Muscle layer of colon (tissue), 2 donors: ENCODE results near the gene TRIM58.

Source experiments
- H3K27ac ChIP-seq: one replicate; pipeline ENCODE4 v1.7.0; 2013; ENCODE audit warnings: low read depth, mild to moderate bottlenecking, low read length, moderate library complexity
- H3K27me3 ChIP-seq, 2 donors: one replicate each; pipeline ENCODE4 v1.7.0; 2013; ENCODE audit warnings: low read length in 2 of 2, mild to moderate bottlenecking in 2 of 2; ENCODE audit not compliant: insufficient read depth in 2 of 2, control insufficient read depth in 1 of 2
- H3K36me3 ChIP-seq: one replicate; pipeline ENCODE4 v1.7.0; 2013; ENCODE audit warnings: mild to moderate bottlenecking, low read length; ENCODE audit not compliant: insufficient read depth
- H3K4me1 ChIP-seq: one replicate; pipeline ENCODE4 v1.7.0; 2013; ENCODE audit warnings: mild to moderate bottlenecking, low read length; ENCODE audit not compliant: insufficient read depth
- H3K4me3 ChIP-seq, 2 donors: one replicate each; pipeline ENCODE4 v1.7.0; 2013; ENCODE audit warnings: low read length in 2 of 2, low read depth in 1 of 2, mild to moderate bottlenecking in 1 of 2, moderate library complexity in 1 of 2
- H3K9ac ChIP-seq: one replicate; pipeline ENCODE4 v1.7.0; 2013; ENCODE audit warnings: low read length
- H3K9me3 ChIP-seq: one replicate; pipeline ENCODE4 v1.7.0; 2013; ENCODE audit warnings: mild to moderate bottlenecking, low read length
- donor health status: abdominal sarcoma.
- donor health status: Adenocarcinoma of cecum.

The TRIM58 gene

DNA sequence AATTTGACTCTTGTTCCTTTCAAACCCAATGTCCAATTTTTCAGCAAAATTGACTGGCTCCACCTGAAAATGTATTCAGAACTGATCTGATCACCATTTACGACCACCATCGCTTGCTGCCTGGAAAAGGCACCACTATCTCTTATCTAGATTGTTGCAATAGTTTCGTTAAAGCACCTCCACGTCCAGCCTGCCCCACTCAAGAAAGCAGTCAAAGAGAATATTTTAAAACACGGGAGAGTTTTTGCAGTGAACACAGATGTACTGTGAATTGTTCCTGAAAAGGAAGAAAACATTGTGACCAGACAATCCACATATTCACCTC is 11.3 kb upstream of the TRIM58 start:
- Histone ChIP-seq H3K27ac (no peak overlapping the region), H3K9ac (no peak overlapping the region), H3K4me1 (no peaks in the 10 kb centered on the region), H3K36me3 (no peaks in the 10 kb centered on the region), H3K27me3 (no peaks in the 10 kb centered on the region), H3K4me3 (no peak overlapping the region), H3K9me3 (no peaks in the 10 kb centered on the region)

DNA sequence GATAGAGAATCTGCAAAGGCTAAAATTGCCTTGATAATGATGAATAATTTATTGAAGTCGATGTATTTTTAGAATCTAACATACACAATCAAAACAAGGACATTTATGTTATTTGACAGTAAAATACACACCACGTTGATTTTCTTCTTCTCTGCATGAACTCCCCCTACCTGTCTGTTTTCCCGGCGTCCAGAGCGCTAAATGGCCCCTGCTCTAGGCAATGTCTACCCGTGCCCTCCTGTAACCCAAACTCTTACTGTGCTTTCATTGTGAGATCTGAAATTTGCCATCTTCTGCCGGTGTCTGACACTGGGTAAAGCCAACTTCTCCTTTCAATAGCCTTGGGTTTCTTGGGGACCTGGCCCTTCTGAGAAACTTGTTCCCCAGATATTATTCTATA is 8.6 kb upstream of the TRIM58 start:
- H3K4me1 ChIP-seq, result no peaks in the 10 kb centered on the region
- no peak overlapping the region for H3K27ac ChIP-seq
- no peak overlapping the region for H3K4me3 ChIP-seq
- H3K9ac ChIP-seq, result no peak overlapping the region
- no peaks in the 10 kb centered on the region for H3K36me3 ChIP-seq
- no peaks in the 10 kb centered on the region for H3K9me3 ChIP-seq
- no peaks in the 10 kb centered on the region for H3K27me3 ChIP-seq

DNA sequence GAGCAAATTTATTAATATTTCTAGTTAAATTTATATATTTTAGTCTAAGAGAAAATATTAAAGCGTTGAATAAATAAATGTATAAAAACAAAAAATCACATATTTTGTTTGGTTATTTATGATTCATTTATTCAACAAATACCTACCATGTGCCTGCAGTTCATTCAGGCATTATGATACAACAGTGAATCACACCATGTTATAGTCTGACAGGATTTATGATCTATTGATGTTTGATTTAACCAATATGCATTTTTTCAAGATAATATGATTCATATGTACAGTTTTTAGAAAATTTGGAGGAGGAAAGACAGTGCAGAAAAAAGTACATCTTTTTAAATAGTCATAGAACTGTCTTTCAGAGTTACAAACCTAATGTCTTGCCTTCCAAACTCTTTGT is 7.4 kb upstream of the TRIM58 start:
- Histone ChIP-seq H3K27ac (no peak overlapping the region), H3K4me1 (no peaks in the 10 kb centered on the region), H3K4me3 (no peak overlapping the region), H3K36me3 (no peaks in the 10 kb centered on the region), H3K9ac (no peak overlapping the region), H3K27me3 (no peaks in the 10 kb centered on the region), H3K9me3 (no peaks in the 10 kb centered on the region)

DNA sequence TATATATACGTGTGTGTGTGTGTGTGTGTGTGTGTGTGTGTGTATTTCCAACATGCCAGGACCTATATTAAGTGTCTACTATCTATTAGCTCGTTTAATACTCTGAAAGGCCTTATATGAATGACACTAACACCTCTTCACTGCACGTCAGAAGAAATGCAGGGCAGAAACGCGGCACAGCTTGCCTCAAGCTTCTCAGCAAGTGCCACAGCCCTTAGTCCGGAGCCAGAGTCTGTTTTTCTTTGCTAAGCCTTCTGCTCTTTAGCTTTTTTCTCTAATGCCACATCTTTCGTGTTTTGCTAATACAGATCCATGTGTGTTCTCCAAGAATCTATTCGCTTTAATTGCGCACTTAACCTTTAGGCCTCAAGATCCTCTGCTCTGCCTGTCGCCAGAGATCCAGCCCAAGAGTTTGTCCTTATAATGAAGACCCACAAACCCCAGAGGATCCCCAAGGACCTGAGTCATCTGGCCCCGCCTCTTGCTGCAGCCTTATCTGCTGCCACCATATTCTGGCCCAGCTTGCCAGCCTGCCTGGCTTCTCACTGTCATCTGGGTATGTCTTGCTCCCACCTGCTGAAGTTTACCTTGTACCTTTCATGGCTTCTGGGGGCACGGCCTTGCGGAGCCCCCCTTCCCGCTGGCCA is 2.0 kb upstream of the TRIM58 start:
- no peaks in the 10 kb centered on the region for H3K9me3 ChIP-seq
- H3K27me3 ChIP-seq, result peaks cover 0 to 10% of the 10 kb centered on the region in 2 donors
- no peaks in the 10 kb centered on the region for H3K36me3 ChIP-seq
- no peaks in the 10 kb centered on the region for H3K4me1 ChIP-seq
- H3K27ac ChIP-seq, result no peak overlapping the region
- H3K9ac ChIP-seq, result no peak overlapping the region
- no peak overlapping the region for H3K4me3 ChIP-seq

DNA sequence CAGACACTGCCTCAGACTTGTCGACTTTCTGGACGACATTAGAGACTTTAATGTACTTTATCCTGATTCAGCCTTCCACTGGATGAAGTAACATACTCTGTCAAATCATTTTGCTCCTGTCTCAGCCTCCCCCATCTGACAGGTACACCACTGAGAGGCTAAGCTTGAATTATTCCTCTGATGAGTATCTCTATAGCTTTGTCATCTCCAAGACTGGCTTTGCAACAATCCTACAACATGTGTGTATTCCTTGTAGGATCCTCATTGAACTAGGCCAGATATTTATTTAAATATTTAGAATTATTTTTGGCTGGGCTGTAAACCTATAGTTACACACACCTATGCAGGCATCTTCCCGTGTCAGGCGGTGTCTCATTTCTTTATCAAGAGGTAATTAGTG is 1.1 kb upstream of the TRIM58 start:
- no peaks in the 10 kb centered on the region for H3K4me1 ChIP-seq
- no peak overlapping the region for H3K27ac ChIP-seq
- H3K9me3 ChIP-seq, result no peaks in the 10 kb centered on the region
- H3K27me3 ChIP-seq, result peaks cover 0 to 10% of the 10 kb centered on the region in 2 donors
- H3K36me3 ChIP-seq, result no peaks in the 10 kb centered on the region
- no peak overlapping the region for H3K4me3 ChIP-seq
- H3K9ac ChIP-seq, result no peak overlapping the region

DNA sequence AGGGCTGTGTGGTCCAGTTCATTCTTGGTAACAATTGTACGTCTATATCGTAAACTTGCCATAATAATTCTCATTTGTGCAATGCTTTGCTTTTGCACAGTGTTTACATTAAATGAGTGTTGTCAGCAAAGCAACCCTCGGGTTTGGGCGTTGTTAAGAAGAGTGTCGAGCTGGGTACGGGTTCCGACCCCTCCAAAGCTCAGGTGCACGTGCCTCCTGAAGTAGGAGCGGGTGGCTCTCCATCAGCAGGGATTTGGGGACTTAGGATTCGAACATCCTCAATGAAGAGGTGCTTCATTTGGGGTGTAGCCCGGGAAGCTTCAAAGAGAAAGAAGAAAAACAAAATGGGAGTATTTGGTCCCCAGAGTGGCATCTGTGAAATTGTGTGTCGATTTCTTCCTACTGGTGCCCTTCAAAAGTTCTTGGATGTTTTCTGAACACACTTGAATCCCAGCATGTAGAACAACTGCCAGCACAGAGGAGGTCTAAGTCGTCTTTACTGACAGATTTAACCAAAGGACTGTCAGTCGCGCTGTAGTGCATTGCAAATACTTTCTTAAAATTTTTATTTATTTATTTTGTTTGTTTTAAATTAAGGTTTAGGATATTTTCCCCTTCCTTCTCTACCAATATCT is 1.1 kb downstream of the TRIM58 start:
- H3K4me1 ChIP-seq, result no peaks in the 10 kb centered on the region
- peak overlapping the region in 1 of 2 donors; percentile 53 for H3K4me3 ChIP-seq
- no peak overlapping the region for H3K27ac ChIP-seq
- peaks cover 0 to 10% of the 10 kb centered on the region in 2 donors for H3K27me3 ChIP-seq
- no peak overlapping the region for H3K9ac ChIP-seq
- no peaks in the 10 kb centered on the region for H3K36me3 ChIP-seq
- H3K9me3 ChIP-seq, result no peaks in the 10 kb centered on the region

DNA sequence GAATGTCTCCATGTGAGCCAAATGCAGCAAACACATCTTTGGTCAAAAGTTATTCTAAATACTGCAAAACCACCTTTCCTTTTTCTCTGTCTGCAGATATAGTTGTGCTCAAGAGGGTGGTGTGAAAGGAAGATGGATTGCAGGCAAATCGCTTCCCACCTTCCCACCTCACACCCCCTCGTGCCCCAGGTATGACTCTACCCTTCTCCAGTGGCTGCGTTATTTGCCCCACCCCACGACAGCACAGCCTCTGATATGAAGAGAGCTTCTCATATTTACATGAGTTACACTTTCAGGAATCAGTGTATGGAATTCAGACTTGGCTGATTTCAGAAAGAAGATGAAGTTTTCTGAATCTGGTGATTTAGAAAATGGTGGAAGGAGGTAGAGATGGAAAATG is 5.8 kb downstream of the TRIM58 start:
- Histone ChIP-seq H3K36me3 (no peaks in the 10 kb centered on the region), H3K27me3 (peaks cover 0 to 2% of the 10 kb centered on the region in 2 donors), H3K9me3 (no peaks in the 10 kb centered on the region), H3K27ac (no peak overlapping the region), H3K4me3 (no peak overlapping the region), H3K4me1 (no peaks in the 10 kb centered on the region), H3K9ac (no peak overlapping the region)

DNA sequence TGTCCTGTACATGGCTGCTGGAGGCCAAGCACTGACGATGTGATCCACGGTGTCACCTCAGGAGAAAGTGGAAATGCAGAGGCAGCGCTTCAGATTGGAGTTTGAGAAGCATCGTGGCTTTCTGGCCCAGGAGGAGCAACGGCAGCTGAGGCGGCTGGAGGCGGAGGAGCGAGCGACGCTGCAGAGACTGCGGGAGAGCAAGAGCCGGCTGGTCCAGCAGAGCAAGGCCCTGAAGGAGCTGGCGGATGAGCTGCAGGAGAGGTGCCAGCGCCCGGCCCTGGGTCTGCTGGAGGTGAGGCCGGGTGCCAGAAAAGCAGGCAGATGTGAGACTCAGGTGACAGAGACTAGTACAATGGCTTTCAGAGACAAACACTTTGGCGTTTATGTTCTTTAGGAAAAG is 7.7 kb downstream of the TRIM58 start:
- H3K4me1 ChIP-seq, result no peaks in the 10 kb centered on the region
- H3K9me3 ChIP-seq, result no peaks in the 10 kb centered on the region
- H3K4me3 ChIP-seq, result no peak overlapping the region
- no peaks in the 10 kb centered on the region for H3K27me3 ChIP-seq
- no peaks in the 10 kb centered on the region for H3K36me3 ChIP-seq
- H3K27ac ChIP-seq, result no peak overlapping the region
- no peak overlapping the region for H3K9ac ChIP-seq

DNA sequence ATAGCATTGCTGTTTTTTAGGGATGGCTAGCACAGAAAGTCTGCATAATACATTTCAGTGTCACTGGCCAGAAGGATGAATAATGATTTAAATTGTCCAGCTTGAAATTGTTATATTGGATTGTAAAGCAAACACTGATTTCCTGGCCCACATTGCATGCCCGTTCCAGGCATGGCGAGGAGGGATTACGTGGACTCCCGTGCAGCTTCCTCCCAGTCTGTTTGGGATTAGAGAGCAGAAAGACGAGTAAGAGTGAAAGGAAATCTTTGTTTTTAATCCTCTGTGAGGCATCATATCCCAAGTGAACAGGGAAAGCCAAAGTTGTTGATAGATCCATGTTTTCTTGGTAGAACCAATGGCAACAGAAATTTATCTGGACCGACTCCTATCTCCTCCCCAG is 8.4 kb downstream of the TRIM58 start:
- H3K27me3 ChIP-seq, result no peaks in the 10 kb centered on the region
- H3K4me3 ChIP-seq, result no peak overlapping the region
- no peak overlapping the region for H3K9ac ChIP-seq
- no peaks in the 10 kb centered on the region for H3K4me1 ChIP-seq
- H3K36me3 ChIP-seq, result no peaks in the 10 kb centered on the region
- H3K9me3 ChIP-seq, result no peaks in the 10 kb centered on the region
- H3K27ac ChIP-seq, result no peak overlapping the region

DNA sequence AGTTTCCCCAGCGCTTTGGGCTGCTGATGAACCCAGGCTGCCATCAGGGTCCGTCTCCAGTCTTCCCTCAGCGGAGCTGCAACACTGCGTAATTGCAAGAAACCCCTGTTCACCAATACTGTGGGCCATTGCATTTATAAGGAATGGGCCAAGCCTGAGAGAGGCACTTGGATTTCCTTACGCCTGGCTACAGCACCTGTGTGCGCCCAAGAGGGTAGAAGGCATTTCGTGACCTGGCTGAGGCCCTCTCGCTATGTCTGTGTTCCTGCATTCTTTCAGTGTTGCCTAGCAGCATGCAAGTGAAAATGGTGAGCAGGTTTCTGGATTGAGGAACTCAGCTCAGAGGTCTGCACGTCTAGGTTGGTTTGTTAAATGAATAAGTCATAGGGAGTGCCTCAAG is 26.4 kb downstream of the TRIM58 start:
- Histone ChIP-seq H3K27me3 (no peaks in the 10 kb centered on the region), H3K4me1 (no peaks in the 10 kb centered on the region), H3K27ac (no peak overlapping the region), H3K36me3 (no peaks in the 10 kb centered on the region), H3K9me3 (no peaks in the 10 kb centered on the region), H3K9ac (no peak overlapping the region), H3K4me3 (no peak overlapping the region)

DNA sequence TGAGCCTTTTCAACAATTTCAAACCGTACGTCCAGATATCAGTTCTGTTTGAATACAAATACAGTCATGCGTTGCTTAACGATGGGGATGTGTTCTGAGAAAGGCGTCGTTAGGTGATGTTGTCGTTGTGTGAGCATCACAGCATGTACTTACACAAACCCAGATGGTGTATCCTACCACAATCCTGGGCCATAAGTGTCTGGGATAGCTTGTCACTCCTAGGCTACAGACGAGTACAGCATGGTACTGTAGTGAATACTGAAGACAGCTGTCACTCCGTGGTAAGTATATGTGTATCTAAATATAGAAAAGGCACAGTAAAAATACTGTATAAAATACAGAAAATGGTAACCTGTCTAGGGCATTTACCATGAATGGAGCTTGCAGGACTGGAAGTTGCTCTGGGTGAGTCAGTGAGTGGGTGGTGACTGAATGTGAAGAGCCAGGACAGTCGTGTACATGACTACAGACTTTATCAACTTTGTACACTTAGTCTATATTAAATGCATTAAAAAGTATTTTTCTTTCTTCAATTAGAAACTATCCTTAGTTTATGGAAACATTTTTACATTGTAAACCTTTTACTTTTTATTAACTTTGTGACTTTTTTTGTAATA is 27.9 kb downstream of the TRIM58 start:
- H3K27ac ChIP-seq, result no peak overlapping the region
- no peaks in the 10 kb centered on the region for H3K9me3 ChIP-seq
- no peaks in the 10 kb centered on the region for H3K4me1 ChIP-seq
- no peak overlapping the region for H3K4me3 ChIP-seq
- no peaks in the 10 kb centered on the region for H3K36me3 ChIP-seq
- no peak overlapping the region for H3K9ac ChIP-seq
- no peaks in the 10 kb centered on the region for H3K27me3 ChIP-seq

DNA sequence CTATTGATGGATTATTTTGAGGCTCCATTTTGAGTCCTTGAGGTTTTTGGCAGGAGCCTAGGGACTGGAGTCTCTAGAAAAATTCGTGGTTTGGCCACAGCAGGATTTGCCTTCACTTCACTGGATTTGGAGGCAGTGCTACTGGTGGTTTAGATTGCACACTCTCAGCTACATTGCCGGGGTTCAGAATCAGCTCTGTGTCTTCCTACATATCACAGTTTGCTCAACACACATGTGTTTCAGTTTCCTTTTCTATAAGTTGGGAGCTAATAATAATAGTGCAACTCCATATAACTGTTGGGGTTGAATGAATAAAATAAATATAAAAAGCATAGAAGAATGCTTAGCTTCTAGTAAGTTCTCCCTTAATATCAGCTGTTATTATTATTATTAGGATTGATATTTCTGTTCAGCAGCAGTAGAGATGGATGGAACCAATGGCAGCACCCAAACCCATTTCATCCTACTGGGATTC is 38.2 kb downstream of the TRIM58 start, which contains the start of gene OR2W3:
OR2W3 (plus strand) TSS at position 425 of the 475 bp plus-strand sequence; CDS start at position 425, 0 bp downstream.
- Histone ChIP-seq H3K9ac (no peak within 1 kb of the TSS), H3K27ac (no peak within 1 kb of the TSS), H3K36me3 (no peaks in the 10 kb centered on the region), H3K9me3 (no peaks in the 10 kb centered on the region), H3K27me3 (no peaks in the 10 kb centered on the region), H3K4me3 (no peak within 1 kb of the TSS), H3K4me1 (no peaks in the 10 kb centered on the region)
